Measurements from ENCODE around the gene C11orf87. TPM values are rescaled to one million over a fixed set of nuclear protein-coding genes. Genes with fewer than 3 reads are reported as not detected.

The C11orf87 gene
- total RNA-seq, 2 donors from 2014 or later = not detected

- no peaks in the 10 kb centered on the region for H3K36me3 ChIP-seq
- intact Hi-C loops (cut with DNase I) = no loop called here
- TF ChIP-seq POLR2AphosphoS5 (IDR thresholded peaks at IDR 0.05) (no peak), POLR2A (IDR thresholded peaks at IDR 0.05) (no peak), CTCF (IDR thresholded peaks at IDR 0.05) (no peak)
Observed at GRCh38 chr11:109378034-109378433, 44.0 kb upstream of the C11orf87 start.

GRCh38 chr11:109383306-109383705, 38.7 kb upstream of the C11orf87 start:
- TF ChIP-seq CTCF (IDR thresholded peaks at IDR 0.05) (no peak), POLR2A (IDR thresholded peaks at IDR 0.05) (no peak), POLR2AphosphoS5 (IDR thresholded peaks at IDR 0.05) (no peak)
- 44% methylated on average over 1 of the region's 1 CpG for WGBS
- intact Hi-C loops (cut with DNase I) = no loop called here
- H3K9me3 ChIP-seq = no peaks in the 10 kb centered on the region
- no peak for DNase-seq (ENCODE audit: low spot score)
- H3K27ac ChIP-seq = no peak overlapping the region
- no peak overlapping the region for H3K4me3 ChIP-seq
- H3K4me1 ChIP-seq (replicated peaks) = no peaks in the 10 kb centered on the region
- H3K27me3 ChIP-seq (replicated peaks; ENCODE audit: insufficient read depth) = no peaks in the 10 kb centered on the region
- no peaks in the 10 kb centered on the region for H3K36me3 ChIP-seq

More at GRCh38 chr11:109378034-109378433, 44.0 kb upstream of the C11orf87 start:
- Histone ChIP-seq H3K27ac (no peak overlapping the region), H3K9me3 (no peaks in the 10 kb centered on the region), H3K27me3 (replicated peaks; ENCODE audit: insufficient read depth) (no peaks in the 10 kb centered on the region), H3K4me3 (no peak overlapping the region), H3K4me1 (replicated peaks) (no peaks in the 10 kb centered on the region)
- no peak for DNase-seq (ENCODE audit: low spot score)

- Histone ChIP-seq H3K4me1 (replicated peaks) (no peaks in the 10 kb centered on the region), H3K9me3 (no peaks in the 10 kb centered on the region), H3K4me3 (no peak overlapping the region), H3K36me3 (no peaks in the 10 kb centered on the region), H3K27me3 (replicated peaks; ENCODE audit: insufficient read depth) (no peaks in the 10 kb centered on the region), H3K27ac (no peak overlapping the region)
- intact Hi-C loops (cut with DNase I) = no loop called here
- WGBS = 61% methylated on average over 1 of the region's 1 CpG
- TF ChIP-seq POLR2AphosphoS5 (IDR thresholded peaks at IDR 0.05) = no peak
- no peak for TF ChIP-seq CTCF (IDR thresholded peaks at IDR 0.05)
- TF ChIP-seq POLR2A (IDR thresholded peaks at IDR 0.05) = no peak
- DNase-seq (ENCODE audit: low spot score) = no peak
Observed at GRCh38 chr11:109384873-109385272, 37.1 kb upstream of the C11orf87 start.

GRCh38 chr11:109388982-109389381, 33.0 kb upstream of the C11orf87 start:
- Histone ChIP-seq H3K27me3 (replicated peaks; ENCODE audit: insufficient read depth) (no peaks in the 10 kb centered on the region), H3K9me3 (no peaks in the 10 kb centered on the region), H3K36me3 (no peaks in the 10 kb centered on the region), H3K4me1 (replicated peaks) (no peaks in the 10 kb centered on the region), H3K4me3 (no peak overlapping the region), H3K27ac (no peak overlapping the region)
- TF ChIP-seq POLR2AphosphoS5 (IDR thresholded peaks at IDR 0.05) (no peak), CTCF (IDR thresholded peaks at IDR 0.05) (no peak), POLR2A (IDR thresholded peaks at IDR 0.05) (no peak)
- intact Hi-C loops (cut with DNase I) = no loop called here
- 36% methylated on average over 3 of the region's 3 CpGs for WGBS
- DNase-seq (ENCODE audit: low spot score) = no peak

GRCh38 chr11:109390752-109391151, 31.2 kb upstream of the C11orf87 start:
- TF ChIP-seq POLR2AphosphoS5 (IDR thresholded peaks at IDR 0.05) (no peak), POLR2A (IDR thresholded peaks at IDR 0.05) (no peak), CTCF (IDR thresholded peaks at IDR 0.05) (no peak)
- 77% methylated on average over 2 of the region's 2 CpGs for WGBS
- no peaks in the 10 kb centered on the region for H3K9me3 ChIP-seq
- intact Hi-C loops (cut with DNase I) = no loop called here
- H3K36me3 ChIP-seq = no peaks in the 10 kb centered on the region
- no peaks in the 10 kb centered on the region for H3K27me3 ChIP-seq (replicated peaks; ENCODE audit: insufficient read depth)
- H3K27ac ChIP-seq = no peak overlapping the region
- H3K4me3 ChIP-seq = no peak overlapping the region
- H3K4me1 ChIP-seq (replicated peaks) = no peaks in the 10 kb centered on the region
- no peak for DNase-seq (ENCODE audit: low spot score)
